Measurements from ENCODE around the gene ZNF552. TPM values are rescaled to one million over a fixed set of nuclear protein-coding genes. Genes with fewer than 3 reads are reported as not detected.

The ZNF552 gene
- total and polyA plus RNA-seq, 2 of the 8 experiments (the other 6 are each of a cell fraction or from before 2014, with no cell fraction given) = 5.9 to 11.6 TPM

DNA sequence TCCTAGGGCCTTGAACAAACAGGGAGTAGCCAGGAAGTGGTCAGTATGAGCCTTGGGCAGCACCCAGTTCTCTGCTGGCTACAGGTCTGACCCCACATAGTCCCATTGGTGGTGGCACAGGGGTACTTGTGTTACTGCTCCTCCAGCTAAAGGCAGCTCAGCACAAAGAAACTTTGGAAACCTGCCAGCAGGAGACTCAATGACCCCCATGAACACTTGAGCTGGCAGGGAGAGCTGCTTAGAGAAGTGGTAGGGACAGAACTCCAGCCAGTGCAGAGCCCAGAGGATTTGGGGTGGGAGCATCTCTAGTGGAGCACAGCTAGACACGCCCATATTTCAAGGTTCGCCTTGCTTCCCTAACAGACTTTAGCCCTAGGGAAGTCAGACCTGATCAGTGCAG is 55.6 kb downstream of the ZNF552 start:
- POLR2A ChIA-PET (ENCODE audit: partially characterized antibody) = interaction anchor here (0.6 to 2.2 kb wide), 4 partner anchors 11 to 71 kb away, joined by 3 to 10 read pairs (median 4); partner anchors contain the start of genes ZNF586, ZNF587B and ZNF776
- no peak for FAIRE-seq
- no peak for TF ChIP-seq CEBPB (IDR thresholded peaks at IDR 0.05; ENCODE audit: low read depth, low read length)
- TF ChIP-seq EP300 (IDR thresholded peaks at IDR 0.05; ENCODE audit: borderline replicate concordance in 1 of 2, low read depth in 2 of 2, low read length in 2 of 2) = no peak
- TF ChIP-seq TCF12 (IDR thresholded peaks at IDR 0.05; ENCODE audit: low read depth, low read length) = no peak
- no peak for TF ChIP-seq POU5F1 (IDR thresholded peaks at IDR 0.05; ENCODE audit: low read depth, low read length)
- TF ChIP-seq SIRT6 (IDR thresholded peaks at IDR 0.05; ENCODE audit: low read length) = no peak
- no peak for TF ChIP-seq CREB1 (IDR thresholded peaks at IDR 0.05)
- TF ChIP-seq HDAC6 (IDR thresholded peaks at IDR 0.05; ENCODE audit: low read depth, low read length) = no peak
- no peak for TF ChIP-seq KDM4A (IDR thresholded peaks at IDR 0.05; ENCODE audit: low read depth, low read length, severe bottlenecking)
- TF ChIP-seq EGR1 (IDR thresholded peaks at IDR 0.05; ENCODE audit: borderline replicate concordance, low read depth, low read length) = no peak
- TF ChIP-seq KDM1A (IDR thresholded peaks at IDR 0.05; ENCODE audit: borderline replicate concordance, low read length) = no peak
- TF ChIP-seq NRF1 (IDR thresholded peaks at IDR 0.05; ENCODE audit: low read depth, low read length) = no peak
- TF ChIP-seq RXRA (IDR thresholded peaks at IDR 0.05; ENCODE audit: insufficient read depth, low read depth, low read length) = no peak
- no peak for TF ChIP-seq JUN (IDR thresholded peaks at IDR 0.05; ENCODE audit: low read depth, low read length)
- TF ChIP-seq, protein P1, sequence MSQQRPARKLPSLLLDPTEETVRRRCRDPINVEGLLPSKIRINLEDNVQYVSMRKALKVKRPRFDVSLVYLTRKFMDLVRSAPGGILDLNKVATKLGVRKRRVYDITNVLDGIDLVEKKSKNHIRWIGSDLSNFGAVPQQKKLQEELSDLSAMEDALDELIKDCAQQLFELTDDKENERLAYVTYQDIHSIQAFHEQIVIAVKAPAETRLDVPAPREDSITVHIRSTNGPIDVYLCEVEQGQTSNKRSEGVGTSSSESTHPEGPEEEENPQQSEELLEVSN (IDR thresholded peaks at IDR 0.05) = no peak
- no peak for TF ChIP-seq POLR2A (IDR thresholded peaks at IDR 0.05; ENCODE audit: control extremely low read depth in 1 of 2, low read depth in 2 of 2, low read length in 2 of 2)
- TF ChIP-seq ASH2L (IDR thresholded peaks at IDR 0.05; ENCODE audit: low read length) = no peak

More for the DNA sequence above, 55.6 kb downstream of the ZNF552 start:
- Histone ChIP-seq H4K8ac (ENCODE audit: extremely low read depth, insufficient read depth, low read length) (no peak overlapping the region), H2BK15ac (ENCODE audit: low read length) (no peak overlapping the region), H4K91ac (replicated peaks; ENCODE audit: insufficient read length, low read length) (no peak overlapping the region), H2BK12ac (ENCODE audit: low read depth, low read length) (no peak overlapping the region), H3K14ac (ENCODE audit: insufficient read length) (no peak overlapping the region), H3K4me1 (replicated peaks in 1 of 4; ENCODE audit: control insufficient read depth in 3 of 4, insufficient read depth in 4 of 4, low read length in 3 of 4) (no peaks in the 10 kb centered on the region), H3K4ac (replicated peaks; ENCODE audit: insufficient read length, low read depth, low read length) (no peak overlapping the region), H3K27ac (ENCODE audit: low read depth, low read length) (no peak overlapping the region), H3K4me2 (ENCODE audit: insufficient read depth in 1 of 2, low read depth in 2 of 2, low read length in 2 of 2) (no peak overlapping the region), H2BK20ac (ENCODE audit: low read length) (no peak overlapping the region), H3K23me2 (ENCODE audit: low read depth, low read length) (no peaks in the 10 kb centered on the region), H3K27me3 (replicated peaks in 1 of 4; ENCODE audit: control insufficient read depth in 3 of 4, extremely low read depth in 1 of 4, insufficient read depth in 3 of 4, low read length in 3 of 4) (no peaks in the 10 kb centered on the region), H2BK120ac (replicated peaks; ENCODE audit: low read depth, low read length) (no peak overlapping the region), H4K5ac (ENCODE audit: insufficient read length, low read depth, low read length) (no peak overlapping the region), H3K4me3 (ENCODE audit: extremely low read depth in 1 of 4, insufficient read depth in 2 of 4, low read depth in 3 of 4, low read length in 4 of 4) (no peak overlapping the region), H4K20me1 (replicated peaks in 1 of 2; ENCODE audit: control insufficient read depth in 1 of 2, insufficient read depth in 2 of 2, low read length in 2 of 2) (peaks cover 0 to 7% of the 10 kb centered on the region in 2 experiments), H3K36me3 (ENCODE audit: control insufficient read depth in 2 of 4, insufficient read depth in 4 of 4, low read length in 3 of 4) (peaks cover 18 to 54% (median 39%) of the 10 kb centered on the region in 4 experiments), H3K79me2 (ENCODE audit: control insufficient read depth in 1 of 2, insufficient read depth in 2 of 2, low read length in 2 of 2) (no peaks in the 10 kb centered on the region), H3K18ac (ENCODE audit: extremely low read depth, low read length) (no peak overlapping the region), H3K79me1 (ENCODE audit: low read depth, low read length) (no peaks in the 10 kb centered on the region), H3K23ac (ENCODE audit: insufficient read length) (no peak overlapping the region), H2AFZ (ENCODE audit: low read length) (no peak overlapping the region), H2AK5ac (ENCODE audit: low read depth, low read length) (no peak overlapping the region), H3K56ac (replicated peaks; ENCODE audit: insufficient read length, low read depth, low read length) (no peak overlapping the region), H3K9me3 (ENCODE audit: insufficient read depth in 2 of 2, low read depth in 1 of 2, low read length in 1 of 2) (no peaks in the 10 kb centered on the region), H3K9ac (replicated peaks in 1 of 4; ENCODE audit: extremely low read depth in 1 of 4, low read depth in 3 of 4, low read length in 3 of 4) (no peak overlapping the region), H2BK5ac (ENCODE audit: low read depth, low read length) (no peak overlapping the region)
- DNase-seq (ENCODE audit: low read depth in 1 of 2, low spot score in 2 of 2) = no peak
- 91% methylated on average over 2 of the region's 2 CpGs; no CpG with 5 or more reads in 1 of the 2 experiments for WGBS, 2 experiments (ENCODE audit: extremely low coverage in 1 of 2, insufficient coverage in 1 of 2, insufficient read length in 1 of 2, insufficient replicate concordance in 2 of 2, low coverage in 1 of 2, low lambda C conversion rate in 2 of 2, missing lambda C conversion rate in 1 of 2)
- CTCF ChIA-PET (ENCODE audit: partially characterized antibody) = interaction anchor here (0.6 kb wide), 1 partner anchor 19 kb away, joined by 3 read pairs; no protein-coding TSS in a partner anchor
